Activated CD8-positive, alpha-beta memory T cell treated with anti-CD3 and anti-CD28 coated beads for 48 hours (primary cell): ENCODE measurements around the gene FGFR3.

Source experiments
- DNase-seq, 3 experiments: peaks; one replicate each; pipeline ENCODE4 v3.0.0-alpha.2; 2020; ENCODE audit warnings: low read depth in 2 of 3, low spot score in 2 of 3

FGFR3 gene

GRCh38 chr4:1787411-1788077 lies 5.5 kb upstream of the FGFR3 start:
- DNase-seq: no peak

GRCh38 chr4:1788254-1788973 lies 4.7 kb upstream of the FGFR3 start:
- no peak for DNase-seq

- DNase-seq: no peak
Measured at GRCh38 chr4:1789552-1789951, 3.5 kb upstream of the FGFR3 start.

- no peak for DNase-seq
Measured at GRCh38 chr4:1790005-1790404, 3.1 kb upstream of the FGFR3 start.

GRCh38 chr4:1792158-1792831 lies 798 bp upstream of the FGFR3 start:
- no peak for DNase-seq

GRCh38 chr4:1793496-1793840 lies 375 bp downstream of the FGFR3 start:
- DNase-seq: no peak

- no peak for DNase-seq
Measured at GRCh38 chr4:1793940-1794808, 1.1 kb downstream of the FGFR3 start.

- DNase-seq: no peak
Measured at GRCh38 chr4:1794809-1795298, 1.8 kb downstream of the FGFR3 start.

GRCh38 chr4:1795299-1796195 lies 2.5 kb downstream of the FGFR3 start:
- no peak for DNase-seq

GRCh38 chr4:1796486-1797204 lies 3.6 kb downstream of the FGFR3 start:
- DNase-seq: no peak

- DNase-seq: no peak
Measured at GRCh38 chr4:1797298-1797860, 4.3 kb downstream of the FGFR3 start.

- no peak for DNase-seq
Measured at GRCh38 chr4:1797861-1798579, 4.9 kb downstream of the FGFR3 start.

- DNase-seq: no peak
Measured at GRCh38 chr4:1798580-1799386, 5.7 kb downstream of the FGFR3 start.

- no peak for DNase-seq
Measured at GRCh38 chr4:1799387-1800375, 6.6 kb downstream of the FGFR3 start.

GRCh38 chr4:1800805-1801204 lies 7.7 kb downstream of the FGFR3 start:
- no peak for DNase-seq

GRCh38 chr4:1801286-1801958 lies 8.3 kb downstream of the FGFR3 start:
- no peak for DNase-seq
